GM18861 (cell line): ENCODE results near the gene CCIN.

Source experiments
- ATAC-seq: cut with Tn5 transposase; IDR thresholded peaks from one replicate; pipeline ENCODE4 v1.9.1; 2021; ENCODE audit not compliant: unreplicated experiment

Gene CCIN

GRCh38 chr9:36140086-36141084 is 28.8 kb upstream of the CCIN start:
- ATAC-seq = no peak

- no peak for ATAC-seq
Measured at GRCh38 chr9:36141288-36141687, 27.9 kb upstream of the CCIN start.

GRCh38 chr9:36141761-36142160 is 27.4 kb upstream of the CCIN start:
- ATAC-seq = no peak

- ATAC-seq = no peak
Measured at GRCh38 chr9:36142510-36143244, 26.5 kb upstream of the CCIN start.

- ATAC-seq = no peak
Measured at GRCh38 chr9:36143245-36143641, 25.9 kb upstream of the CCIN start.

GRCh38 chr9:36144309-36145232 is 24.6 kb upstream of the CCIN start:
- no peak for ATAC-seq

- ATAC-seq = no peak
Measured at GRCh38 chr9:36145970-36146369, 23.2 kb upstream of the CCIN start.

- ATAC-seq = no peak
Measured at GRCh38 chr9:36146651-36147050, 22.5 kb upstream of the CCIN start.

- no peak for ATAC-seq
Measured at GRCh38 chr9:36147441-36148175, 21.6 kb upstream of the CCIN start.

- ATAC-seq = peak; percentile 62
Measured at GRCh38 chr9:36148311-36149051, 20.7 kb upstream of the CCIN start.

GRCh38 chr9:36149197-36149596 is 20.0 kb upstream of the CCIN start:
- no peak for ATAC-seq

- ATAC-seq = no peak
Measured at GRCh38 chr9:36150574-36151315, 18.4 kb upstream of the CCIN start.

- ATAC-seq = peak; percentile 83
Measured at GRCh38 chr9:36151316-36152210, 17.6 kb upstream of the CCIN start.

- ATAC-seq = no peak
Measured at GRCh38 chr9:36152741-36153438, 16.3 kb upstream of the CCIN start.

- no peak for ATAC-seq
Measured at GRCh38 chr9:36153746-36154145, 15.4 kb upstream of the CCIN start.

GRCh38 chr9:36154331-36154952 is 14.7 kb upstream of the CCIN start:
- ATAC-seq = no peak

- ATAC-seq = no peak
Measured at GRCh38 chr9:36156116-36156515, 13.1 kb upstream of the CCIN start.
